Ascending aorta (tissue), 2 donors: ENCODE data around the gene ZNF235. TPM values are rescaled to one million over a fixed set of nuclear protein-coding genes. Genes with fewer than 3 reads are reported as not detected.

ENCODE experiments used
- DNase-seq, 2 donors: peaks; one replicate each; pipeline ENCODE4 v3.0.0-alpha.2; 2019; ENCODE audit warnings: low spot score in 2 of 2
- H3K27ac ChIP-seq, 2 donors: fragments of 200-600 bp; sonication (generic); one replicate each; pipeline ENCODE4 v1.5.1; 2016 to 2017; ENCODE audit warnings: mild to moderate bottlenecking in 1 of 2
- H3K27me3 ChIP-seq: fragments of 200-600 bp; sonication (generic); one replicate; pipeline ENCODE4 v1.5.1; 2017
- H3K36me3 ChIP-seq, 2 donors: fragments of 200-600 bp; sonication (generic); one replicate each; pipeline ENCODE4 v1.5.1; 2016
- H3K4me1 ChIP-seq, 2 donors: fragments of 200-600 bp; sonication (generic); one replicate each; pipeline ENCODE4 v1.5.1; 2016 to 2017; ENCODE audit warnings: mild to moderate bottlenecking in 1 of 2
- H3K4me3 ChIP-seq, 2 donors: fragments of 200-600 bp; sonication (generic); one replicate each; pipeline ENCODE4 v1.5.1; 2016 to 2017; ENCODE audit warnings: mild to moderate bottlenecking in 1 of 2
- H3K9me3 ChIP-seq, 2 donors: fragments of 200-600 bp; sonication (generic); one replicate each; pipeline ENCODE4 v1.5.1; 2016
- CTCF ChIP-seq, 3 experiments: fragments of 200-600 bp in 2 of 3; fragments of 450-650 bp in 1 of 3; sonication (generic) in 2 of 3; IDR thresholded peaks; one replicate each; pipeline ENCODE4 v1.5.1; 2016 to 2019; ENCODE audit warnings: antibody characterized with exemption in 3 of 3, mild to moderate bottlenecking in 1 of 3, moderate library complexity in 1 of 3
- intact Hi-C: fragments of 100-400 bp; cut with DNase I; formaldehyde crosslinking; loops from one replicate; pipeline ENCODE4 v1.15.1; 2023
- total RNA-seq: library from RNA; depleted of rRNA; stranded (reverse); fragments of >200 nt; gene quantifications from one replicate; pipeline ENCODE4 v1.1.0, GENCODE V29; 2016

The ZNF235 gene
- total RNA-seq, 1 donor from 2014 or later: 6.6 TPM

DNA sequence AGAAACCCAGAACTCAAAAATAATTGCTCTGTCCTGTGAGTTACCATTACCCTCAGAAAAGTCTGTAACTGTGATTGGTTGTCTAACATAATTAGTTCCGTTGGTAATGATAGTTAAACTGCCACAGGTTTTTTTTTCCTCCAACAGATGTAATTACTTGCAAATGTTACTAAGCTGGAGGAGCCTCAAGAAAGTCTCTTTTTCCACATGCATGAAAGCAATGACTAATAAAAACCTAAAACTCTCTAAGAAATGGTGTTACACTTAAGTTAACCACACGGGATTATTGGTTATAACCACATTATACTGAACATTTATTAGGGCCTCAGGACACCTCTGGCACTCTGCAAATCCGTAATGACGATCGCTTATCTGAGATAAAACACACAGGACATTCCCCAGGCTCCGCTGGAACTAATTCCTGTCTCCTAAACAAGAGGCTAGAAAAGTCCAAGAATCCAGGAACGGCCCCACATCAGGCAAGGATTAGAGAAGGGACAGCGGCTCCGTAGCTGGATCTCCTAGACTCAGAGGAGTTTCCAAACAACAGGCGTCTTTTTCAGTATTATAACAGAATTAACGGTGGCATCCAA, 753 bp downstream of the ZNF235 start:
- DNase-seq: no peak

DNA sequence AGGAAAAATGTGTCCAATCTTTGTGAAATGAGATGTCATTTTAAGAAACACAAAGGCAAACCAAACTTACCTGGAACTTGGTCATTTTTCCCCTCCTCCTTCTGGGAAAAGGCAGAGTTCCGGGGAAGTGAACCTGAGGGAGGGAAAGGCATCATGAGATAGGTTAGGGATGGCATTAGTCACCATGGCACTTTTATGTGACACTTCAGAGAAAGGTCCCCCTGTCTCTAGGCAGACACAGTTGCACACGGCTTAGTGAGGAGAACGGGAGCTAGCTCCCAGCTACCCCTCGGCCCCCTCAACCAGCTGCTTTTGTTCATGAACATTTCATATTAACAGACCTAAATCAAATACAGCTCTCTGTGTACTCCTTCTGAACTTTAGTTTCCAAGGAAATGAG, 1.5 kb downstream of the ZNF235 start:
- no peaks in the 10 kb centered on the region for H3K4me1 ChIP-seq
- TF ChIP-seq CTCF (IDR thresholded peaks at IDR 0.05): no peak
- intact Hi-C loops: loop anchor here (5.0 to 10.0 kb wide), 2 partner anchors 319 to 771 kb away; partner anchors contain the start of genes ZNF155 and ZNF575
- peaks cover 3 to 37% of the 10 kb centered on the region in 2 donors for H3K9me3 ChIP-seq
- DNase-seq: no peak
- H3K36me3 ChIP-seq: peaks cover 31 to 43% of the 10 kb centered on the region in 2 donors
- H3K4me3 ChIP-seq: no peak overlapping the region
- H3K27ac ChIP-seq: no peak overlapping the region
- no peaks in the 10 kb centered on the region for H3K27me3 ChIP-seq

More for the DNA sequence above, 753 bp downstream of the ZNF235 start:
- no peak for TF ChIP-seq CTCF (IDR thresholded peaks at IDR 0.05)
- Histone ChIP-seq H3K27ac (peak overlapping the region; percentile 76 to 83), H3K27me3 (no peaks in the 10 kb centered on the region), H3K36me3 (peaks cover 24 to 35% of the 10 kb centered on the region in 2 donors), H3K9me3 (peaks cover 3 to 31% of the 10 kb centered on the region in 2 donors), H3K4me3 (peak overlapping the region; percentile 81 to 83), H3K4me1 (no peaks in the 10 kb centered on the region)
- intact Hi-C loops: loop anchor here (5.0 to 10.0 kb wide), 2 partner anchors 319 to 772 kb away; partner anchors contain the start of genes ZNF155 and ZNF575

- H3K27me3 ChIP-seq: no peaks in the 10 kb centered on the region
- H3K9me3 ChIP-seq: peaks cover 75 to 98% of the 10 kb centered on the region in 2 donors
- H3K4me1 ChIP-seq: no peaks in the 10 kb centered on the region
- DNase-seq: no peak
- no peak for TF ChIP-seq CTCF (IDR thresholded peaks at IDR 0.05)
- H3K36me3 ChIP-seq: peaks cover 31 to 36% of the 10 kb centered on the region in 2 donors
- intact Hi-C loops: no loop called here
- H3K27ac ChIP-seq: no peak overlapping the region
- no peak overlapping the region for H3K4me3 ChIP-seq
These were observed 19.9 kb downstream of the ZNF235 start for GRCh38 chr19:44284968-44285367.

DNA sequence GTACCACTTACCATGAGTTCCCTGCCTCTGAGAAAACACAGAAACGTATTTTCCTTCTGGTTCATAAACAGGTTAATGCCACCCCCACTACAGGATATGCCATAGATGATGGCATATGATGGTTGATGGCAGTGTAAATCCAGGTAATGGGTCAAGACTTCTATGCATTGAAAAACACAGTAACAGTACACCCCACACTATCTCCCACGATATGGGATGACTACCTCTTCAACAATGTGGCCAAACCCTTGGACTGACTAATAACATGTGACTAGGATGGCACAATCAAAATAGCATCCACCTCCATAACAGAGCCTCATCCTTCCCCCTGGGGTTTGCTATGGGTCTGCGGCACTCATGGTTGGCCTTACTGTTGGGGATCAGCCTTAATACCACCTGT, 22.0 kb downstream of the ZNF235 start:
- intact Hi-C loops: no loop called here
- Histone ChIP-seq H3K36me3 (peaks cover 9 to 21% of the 10 kb centered on the region in 2 donors), H3K27ac (no peak overlapping the region)

GRCh38 chr19:44280916-44281315, 23.9 kb downstream of the ZNF235 start:
- H3K9me3 ChIP-seq: peaks cover 73 to 98% of the 10 kb centered on the region in 2 donors
- intact Hi-C loops: no loop called here
- DNase-seq: no peak
- no peak overlapping the region for H3K4me3 ChIP-seq
- H3K4me1 ChIP-seq: no peaks in the 10 kb centered on the region
- no peak overlapping the region for H3K27ac ChIP-seq
- no peak for TF ChIP-seq CTCF (IDR thresholded peaks at IDR 0.05)
- H3K27me3 ChIP-seq: no peaks in the 10 kb centered on the region
- H3K36me3 ChIP-seq: peaks cover 0 to 15% of the 10 kb centered on the region in 2 donors

More for the DNA sequence above, 22.0 kb downstream of the ZNF235 start:
- no peaks in the 10 kb centered on the region for H3K27me3 ChIP-seq
- no peaks in the 10 kb centered on the region for H3K4me1 ChIP-seq
- TF ChIP-seq CTCF (IDR thresholded peaks at IDR 0.05): no peak
- H3K4me3 ChIP-seq: no peak overlapping the region
- no peak for DNase-seq
- peaks cover 78 to 98% of the 10 kb centered on the region in 2 donors for H3K9me3 ChIP-seq
